Peyer's patch (tissue), 4 donors: Measurements from ENCODE around the gene CDKAL1. TPM values are rescaled to one million over a fixed set of nuclear protein-coding genes. Genes with fewer than 3 reads are reported as not detected.

Source experiments
- DNase-seq, 3 donors: peaks; one replicate each; pipeline ENCODE4 v3.0.0-alpha.2; 2017 to 2019
- H3K27ac ChIP-seq, 4 donors: fragments of 200-600 bp; sonication (generic); one replicate each; pipeline ENCODE4 v1.5.1; 2016 to 2019
- H3K27me3 ChIP-seq, 2 donors: fragments of 200-600 bp; sonication (generic); one replicate each; pipeline ENCODE4 v1.5.1; 2019
- H3K36me3 ChIP-seq, 3 donors: fragments of 200-600 bp; sonication (generic); one replicate each; pipeline ENCODE4 v1.5.1; 2016 to 2019
- H3K4me1 ChIP-seq, 4 donors: fragments of 200-600 bp; sonication (generic); one replicate each; pipeline ENCODE4 v1.5.1; 2016 to 2019
- H3K4me3 ChIP-seq, 4 donors: fragments of 200-600 bp; sonication (generic); 1 replicate in 3 of 4; 2 replicates in 1 of 4; pipeline ENCODE4 v1.5.1; 2016 to 2019; ENCODE audit warnings: mild to moderate bottlenecking in 1 of 4
- H3K9me3 ChIP-seq, 4 donors: fragments of 200-600 bp; sonication (generic); one replicate each; pipeline ENCODE4 v1.5.1; 2016 to 2019; ENCODE audit warnings: mild to moderate bottlenecking in 1 of 4
- CTCF ChIP-seq, 6 experiments: fragments of 450-650 bp in 4 of 6; fragments of 200-600 bp in 2 of 6; sonication (generic) in 1 of 6; IDR thresholded peaks; one replicate each; pipeline ENCODE4 v1.5.1; 2017 to 2019; ENCODE audit warnings: antibody characterized with exemption in 6 of 6, mild to moderate bottlenecking in 3 of 6, moderate library complexity in 1 of 6
- POLR2A ChIP-seq, 2 donors: fragments of 450-650 bp; IDR thresholded peaks; one replicate each; pipeline ENCODE4 v1.5.1; 2017; ENCODE audit warnings: antibody characterized with exemption in 2 of 2, mild to moderate bottlenecking in 2 of 2, moderate library complexity in 2 of 2
- total RNA-seq, 4 donors: library from RNA; depleted of rRNA; stranded (reverse); fragments of >200 nt; gene quantifications; one replicate each; pipeline ENCODE4 v1.1.0, GENCODE V29; 2016

Gene CDKAL1
- total RNA-seq, 4 donors from 2014 or later, result 10.3 to 31.4 (median 11.6) TPM

- Histone ChIP-seq H3K36me3 (no peaks in the 10 kb centered on the region), H3K4me3 (no peak overlapping the region), H3K4me1 (no peaks in the 10 kb centered on the region), H3K27ac (no peak overlapping the region), H3K9me3 (no peaks in the 10 kb centered on the region), H3K27me3 (no peaks in the 10 kb centered on the region)
- no peak for DNase-seq
- no peak for TF ChIP-seq CTCF (IDR thresholded peaks at IDR 0.05)
- no peak for TF ChIP-seq POLR2A (IDR thresholded peaks at IDR 0.05)
These were observed 598.2 kb downstream of the CDKAL1 start for GRCh38 chr6:21132446-21132845.

GRCh38 chr6:21132856-21133838 is 598.9 kb downstream of the CDKAL1 start:
- H3K4me3 ChIP-seq, result no peak overlapping the region
- no peaks in the 10 kb centered on the region for H3K9me3 ChIP-seq
- H3K27ac ChIP-seq, result no peak overlapping the region
- no peaks in the 10 kb centered on the region for H3K4me1 ChIP-seq
- no peaks in the 10 kb centered on the region for H3K27me3 ChIP-seq
- DNase-seq, result no peak
- no peaks in the 10 kb centered on the region for H3K36me3 ChIP-seq
- TF ChIP-seq POLR2A (IDR thresholded peaks at IDR 0.05) (no peak), CTCF (IDR thresholded peaks at IDR 0.05) (no peak)

- no peak for TF ChIP-seq CTCF (IDR thresholded peaks at IDR 0.05)
- no peak for TF ChIP-seq POLR2A (IDR thresholded peaks at IDR 0.05)
- Histone ChIP-seq H3K4me1 (no peaks in the 10 kb centered on the region), H3K27me3 (no peaks in the 10 kb centered on the region), H3K27ac (no peak overlapping the region), H3K9me3 (no peaks in the 10 kb centered on the region), H3K36me3 (no peaks in the 10 kb centered on the region), H3K4me3 (no peak overlapping the region)
- no peak for DNase-seq
These were observed 599.6 kb downstream of the CDKAL1 start for GRCh38 chr6:21133901-21134300.

- TF ChIP-seq CTCF (IDR thresholded peaks at IDR 0.05), result no peak
- Histone ChIP-seq H3K27me3 (no peaks in the 10 kb centered on the region), H3K4me1 (no peaks in the 10 kb centered on the region), H3K27ac (no peak overlapping the region), H3K36me3 (no peaks in the 10 kb centered on the region), H3K4me3 (no peak overlapping the region), H3K9me3 (no peaks in the 10 kb centered on the region)
- no peak for DNase-seq
These were observed 600.1 kb downstream of the CDKAL1 start for GRCh38 chr6:21134356-21134755.

GRCh38 chr6:21135484-21136013 is 601.3 kb downstream of the CDKAL1 start:
- Histone ChIP-seq H3K27ac (no peak overlapping the region), H3K36me3 (no peaks in the 10 kb centered on the region), H3K4me3 (no peak overlapping the region), H3K4me1 (no peaks in the 10 kb centered on the region), H3K9me3 (no peaks in the 10 kb centered on the region), H3K27me3 (no peaks in the 10 kb centered on the region)
- DNase-seq, result no peak
- TF ChIP-seq CTCF (IDR thresholded peaks at IDR 0.05), result no peak
- no peak for TF ChIP-seq POLR2A (IDR thresholded peaks at IDR 0.05)
